ENCODE data around the gene DUSP12.

Gene DUSP12

GRCh38 chr1:161727256-161727924 lies 22.2 kb upstream of the DUSP12 start:
- Histone ChIP-seq H3K27me3 (ENCODE audit: insufficient read depth, low read length) (no peaks in the 10 kb centered on the region), H3K79me2 (ENCODE audit: control insufficient read depth, insufficient read depth, low read length, unreplicated experiment) (no peaks in the 10 kb centered on the region), H3K36me3 (ENCODE audit: insufficient read depth, low read length) (no peaks in the 10 kb centered on the region), H2AFZ (ENCODE audit: low read length, unreplicated experiment) (peak overlapping the region; percentile 5), H3K4me3 (ENCODE audit: low read depth, low read length) (peak overlapping the region; percentile 87), H3K27ac (ENCODE audit: low read depth, low read length) (peak overlapping the region; percentile 71), H3K4me1 (ENCODE audit: control insufficient read depth, insufficient read depth, low read length, unreplicated experiment) (peaks cover 23% of the 10 kb centered on the region)

- no peaks in the 10 kb centered on the region for H3K36me3 ChIP-seq (ENCODE audit: insufficient read depth, low read length)
- no peaks in the 10 kb centered on the region for H3K27me3 ChIP-seq (ENCODE audit: insufficient read depth, low read length)
- no peak overlapping the region for H2AFZ ChIP-seq (ENCODE audit: low read length, unreplicated experiment)
- no peak overlapping the region; the same call in 1 of the 2 replicates for H3K4me3 ChIP-seq (ENCODE audit: low read depth, low read length)
- H3K79me2 ChIP-seq (ENCODE audit: control insufficient read depth, insufficient read depth, low read length, unreplicated experiment), result no peaks in the 10 kb centered on the region
- no peak overlapping the region for H3K27ac ChIP-seq (ENCODE audit: low read depth, low read length)
- peaks cover 31% of the 10 kb centered on the region for H3K4me1 ChIP-seq (ENCODE audit: control insufficient read depth, insufficient read depth, low read length, unreplicated experiment)
Observed at GRCh38 chr1:161728376-161729226, 21.0 kb upstream of the DUSP12 start.

- no peaks in the 10 kb centered on the region for H3K36me3 ChIP-seq (ENCODE audit: insufficient read depth, low read length)
- H2AFZ ChIP-seq (ENCODE audit: low read length, unreplicated experiment), result peak overlapping the region; percentile 32
- peak overlapping the region; percentile 78 for H3K27ac ChIP-seq (ENCODE audit: low read depth, low read length)
- H3K4me3 ChIP-seq (ENCODE audit: low read depth, low read length), result no peak overlapping the region
- H3K4me1 ChIP-seq (ENCODE audit: control insufficient read depth, insufficient read depth, low read length, unreplicated experiment), result peaks cover 35% of the 10 kb centered on the region
- H3K79me2 ChIP-seq (ENCODE audit: control insufficient read depth, insufficient read depth, low read length, unreplicated experiment), result no peaks in the 10 kb centered on the region
- H3K27me3 ChIP-seq (ENCODE audit: insufficient read depth, low read length), result no peaks in the 10 kb centered on the region
Observed at GRCh38 chr1:161730050-161730564, 19.5 kb upstream of the DUSP12 start.

GRCh38 chr1:161731241-161731640 lies 18.3 kb upstream of the DUSP12 start:
- no peaks in the 10 kb centered on the region for H3K27me3 ChIP-seq (ENCODE audit: insufficient read depth, low read length)
- H3K36me3 ChIP-seq (ENCODE audit: insufficient read depth, low read length), result no peaks in the 10 kb centered on the region
- peaks cover 37% of the 10 kb centered on the region for H3K4me1 ChIP-seq (ENCODE audit: control insufficient read depth, insufficient read depth, low read length, unreplicated experiment)
- no peak overlapping the region for H3K4me3 ChIP-seq (ENCODE audit: low read depth, low read length)
- H2AFZ ChIP-seq (ENCODE audit: low read length, unreplicated experiment), result no peak overlapping the region
- H3K79me2 ChIP-seq (ENCODE audit: control insufficient read depth, insufficient read depth, low read length, unreplicated experiment), result no peaks in the 10 kb centered on the region
- no peak overlapping the region for H3K27ac ChIP-seq (ENCODE audit: low read depth, low read length)

GRCh38 chr1:161731981-161732718 lies 17.4 kb upstream of the DUSP12 start:
- Histone ChIP-seq H3K27me3 (ENCODE audit: insufficient read depth, low read length) (no peaks in the 10 kb centered on the region), H3K4me1 (ENCODE audit: control insufficient read depth, insufficient read depth, low read length, unreplicated experiment) (peaks cover 43% of the 10 kb centered on the region), H3K27ac (ENCODE audit: low read depth, low read length) (no peak overlapping the region), H3K36me3 (ENCODE audit: insufficient read depth, low read length) (no peaks in the 10 kb centered on the region), H3K79me2 (ENCODE audit: control insufficient read depth, insufficient read depth, low read length, unreplicated experiment) (no peaks in the 10 kb centered on the region), H3K4me3 (ENCODE audit: low read depth, low read length) (no peak overlapping the region), H2AFZ (ENCODE audit: low read length, unreplicated experiment) (no peak overlapping the region)

- H3K27me3 ChIP-seq (ENCODE audit: insufficient read depth, low read length), result no peaks in the 10 kb centered on the region
- no peak overlapping the region for H2AFZ ChIP-seq (ENCODE audit: low read length, unreplicated experiment)
- no peak overlapping the region for H3K4me3 ChIP-seq (ENCODE audit: low read depth, low read length)
- H3K36me3 ChIP-seq (ENCODE audit: insufficient read depth, low read length), result no peaks in the 10 kb centered on the region
- peaks cover 39% of the 10 kb centered on the region for H3K4me1 ChIP-seq (ENCODE audit: control insufficient read depth, insufficient read depth, low read length, unreplicated experiment)
- H3K27ac ChIP-seq (ENCODE audit: low read depth, low read length), result peak overlapping the region; percentile 72
- H3K79me2 ChIP-seq (ENCODE audit: control insufficient read depth, insufficient read depth, low read length, unreplicated experiment), result no peaks in the 10 kb centered on the region
Observed at GRCh38 chr1:161733526-161733925, 16.1 kb upstream of the DUSP12 start.

- no peak overlapping the region for H2AFZ ChIP-seq (ENCODE audit: low read length, unreplicated experiment)
- no peaks in the 10 kb centered on the region for H3K79me2 ChIP-seq (ENCODE audit: control insufficient read depth, insufficient read depth, low read length, unreplicated experiment)
- H3K27ac ChIP-seq (ENCODE audit: low read depth, low read length), result no peak overlapping the region
- no peak overlapping the region for H3K4me3 ChIP-seq (ENCODE audit: low read depth, low read length)
- no peaks in the 10 kb centered on the region for H3K27me3 ChIP-seq (ENCODE audit: insufficient read depth, low read length)
- no peaks in the 10 kb centered on the region for H3K36me3 ChIP-seq (ENCODE audit: insufficient read depth, low read length)
- H3K4me1 ChIP-seq (ENCODE audit: control insufficient read depth, insufficient read depth, low read length, unreplicated experiment), result peaks cover 24% of the 10 kb centered on the region
Observed at GRCh38 chr1:161735837-161736236, 13.7 kb upstream of the DUSP12 start.

GRCh38 chr1:161736335-161736969 lies 13.1 kb upstream of the DUSP12 start:
- no peaks in the 10 kb centered on the region for H3K36me3 ChIP-seq (ENCODE audit: insufficient read depth, low read length)
- peaks cover 23% of the 10 kb centered on the region for H3K4me1 ChIP-seq (ENCODE audit: control insufficient read depth, insufficient read depth, low read length, unreplicated experiment)
- H3K27ac ChIP-seq (ENCODE audit: low read depth, low read length), result no peak overlapping the region
- peak overlapping the region; percentile 27; the same call in 1 of the 2 replicates for H3K4me3 ChIP-seq (ENCODE audit: low read depth, low read length)
- no peaks in the 10 kb centered on the region for H3K79me2 ChIP-seq (ENCODE audit: control insufficient read depth, insufficient read depth, low read length, unreplicated experiment)
- no peaks in the 10 kb centered on the region for H3K27me3 ChIP-seq (ENCODE audit: insufficient read depth, low read length)
- H2AFZ ChIP-seq (ENCODE audit: low read length, unreplicated experiment), result peak overlapping the region; percentile 33

GRCh38 chr1:161737625-161738024 lies 12.0 kb upstream of the DUSP12 start:
- H3K4me1 ChIP-seq (ENCODE audit: control insufficient read depth, insufficient read depth, low read length, unreplicated experiment), result peaks cover 22% of the 10 kb centered on the region
- H3K79me2 ChIP-seq (ENCODE audit: control insufficient read depth, insufficient read depth, low read length, unreplicated experiment), result no peaks in the 10 kb centered on the region
- H2AFZ ChIP-seq (ENCODE audit: low read length, unreplicated experiment), result no peak overlapping the region
- H3K36me3 ChIP-seq (ENCODE audit: insufficient read depth, low read length), result no peaks in the 10 kb centered on the region
- no peak overlapping the region for H3K27ac ChIP-seq (ENCODE audit: low read depth, low read length)
- no peak overlapping the region for H3K4me3 ChIP-seq (ENCODE audit: low read depth, low read length)
- no peaks in the 10 kb centered on the region for H3K27me3 ChIP-seq (ENCODE audit: insufficient read depth, low read length)

- Histone ChIP-seq H3K27ac (ENCODE audit: low read depth, low read length) (no peak overlapping the region), H3K36me3 (ENCODE audit: insufficient read depth, low read length) (no peaks in the 10 kb centered on the region), H3K27me3 (ENCODE audit: insufficient read depth, low read length) (no peaks in the 10 kb centered on the region), H3K4me3 (ENCODE audit: low read depth, low read length) (no peak overlapping the region), H2AFZ (ENCODE audit: low read length, unreplicated experiment) (no peak overlapping the region), H3K4me1 (ENCODE audit: control insufficient read depth, insufficient read depth, low read length, unreplicated experiment) (peaks cover 19% of the 10 kb centered on the region), H3K79me2 (ENCODE audit: control insufficient read depth, insufficient read depth, low read length, unreplicated experiment) (no peaks in the 10 kb centered on the region)
Observed at GRCh38 chr1:161738627-161739287, 10.8 kb upstream of the DUSP12 start.

Data from ACC112 (cell line).